Loucy (cell line): ENCODE measurements around the gene NSD2.

Source experiments
- H2AFZ ChIP-seq: fragments of 200-600 bp; sonication (generic); 2 replicates; pipeline ENCODE4 v1.6.0; 2016; ENCODE audit warnings: antibody characterized with exemption, mild to moderate bottlenecking, low read length, moderate library complexity
- H3F3A ChIP-seq: fragments of 200-600 bp; 2 replicates; pipeline ENCODE4 v1.6.0; 2016; ENCODE audit warnings: antibody characterized with exemption, low read depth, mild to moderate bottlenecking
- H3K27me3 ChIP-seq: fragments of 200-600 bp; sonication (generic); 2 replicates; pipeline ENCODE4 v1.6.1; 2014; ENCODE audit warnings: low read length, mild to moderate bottlenecking; ENCODE audit not compliant: insufficient read depth, poor library complexity, severe bottlenecking
- H3K36me3 ChIP-seq: fragments of 200-600 bp; sonication (generic); 2 replicates; pipeline ENCODE4 v1.6.1; 2016; ENCODE audit warnings: low read length; ENCODE audit not compliant: insufficient read depth
- H3K4me1 ChIP-seq: fragments of 200-600 bp; sonication (generic); 2 replicates; pipeline ENCODE4 v1.5.1; 2014; ENCODE audit warnings: low read length, mild to moderate bottlenecking; ENCODE audit not compliant: insufficient read depth, poor library complexity, severe bottlenecking
- H3K4me2 ChIP-seq: fragments of 200-600 bp; sonication (generic); 2 replicates; pipeline ENCODE4 v1.6.0; 2014; ENCODE audit warnings: antibody characterized with exemption, low read length, low read depth, mild to moderate bottlenecking; ENCODE audit not compliant: poor library complexity, severe bottlenecking
- H3K4me3 ChIP-seq: fragments of 200-600 bp; sonication (generic); 2 replicates; pipeline ENCODE4 v1.5.1; 2014; ENCODE audit warnings: low read length, mild to moderate bottlenecking, mixed read lengths; ENCODE audit not compliant: poor library complexity, severe bottlenecking
- H3K79me2 ChIP-seq: fragments of 200-600 bp; sonication (generic); 2 replicates; pipeline ENCODE4 v1.6.1; 2014; ENCODE audit warnings: low read length; ENCODE audit not compliant: insufficient read depth
- H3K9ac ChIP-seq: fragments of 200-600 bp; sonication (generic); 2 replicates; pipeline ENCODE4 v1.6.0; 2014; ENCODE audit warnings: mild to moderate bottlenecking, low read depth, low read length, moderate library complexity; ENCODE audit not compliant: poor library complexity, severe bottlenecking
- H3K9me2 ChIP-seq: fragments of 200-600 bp; sonication (generic); replicated peaks from 2 replicates; pipeline ENCODE4 v1.6.1; 2016; ENCODE audit warnings: low read depth, low read length, mixed read lengths
- H3K9me3 ChIP-seq: fragments of 200-600 bp; sonication (generic); 2 replicates; pipeline ENCODE4 v1.6.1; 2014; ENCODE audit warnings: mild to moderate bottlenecking, antibody characterized with exemption, low read length, low read depth; ENCODE audit not compliant: insufficient read depth
- H4K20me1 ChIP-seq: fragments of 200-600 bp; sonication (generic); 2 replicates; pipeline ENCODE4 v1.6.0; 2014; ENCODE audit warnings: antibody characterized with exemption, low read length, mild to moderate bottlenecking; ENCODE audit not compliant: insufficient read depth, poor library complexity, severe bottlenecking
- EZH2phosphoT487 ChIP-seq: fragments of 200-600 bp; IDR thresholded peaks from 2 replicates; pipeline ENCODE4 v1.6.1; 2018; ENCODE audit warnings: antibody characterized with exemption, mild to moderate bottlenecking, moderate library complexity, borderline replicate concordance
- TF ChIP-seq, protein P1 (sequence below): fragments of 200-600 bp; sonication (generic); conservative IDR thresholded peaks from 2 replicates; pipeline ENCODE4 v1.5.1; 2014; ENCODE audit warnings: mild to moderate bottlenecking, antibody characterized with exemption, low read length

Gene NSD2

DNA sequence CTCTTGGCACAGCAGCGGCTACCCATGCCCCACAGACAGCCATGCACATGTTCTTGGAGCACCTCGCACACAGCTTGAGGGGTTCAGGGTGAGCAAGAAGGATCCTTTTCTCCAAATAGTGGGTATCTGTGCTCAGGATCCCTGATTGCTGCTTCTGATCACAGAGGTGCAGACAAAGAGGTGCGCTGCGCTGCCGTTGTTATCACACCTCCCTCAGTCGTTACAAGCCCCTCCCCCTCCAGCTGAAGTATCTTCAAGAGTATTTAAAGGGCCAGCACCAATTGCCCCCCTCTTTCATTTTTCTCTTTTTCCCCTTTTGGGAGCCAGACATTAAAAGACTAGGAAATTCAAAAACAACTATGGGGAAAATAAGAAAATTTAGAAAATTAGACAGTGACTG is 93.2 kb downstream of the NSD2 start:
- H3K4me3 ChIP-seq: no peak overlapping the region
- H3K4me2 ChIP-seq: no peak overlapping the region
- H3K36me3 ChIP-seq: peaks cover 89% of the 10 kb centered on the region
- no peaks in the 10 kb centered on the region for H4K20me1 ChIP-seq
- H3K27me3 ChIP-seq: no peaks in the 10 kb centered on the region
- no peak overlapping the region for H2AFZ ChIP-seq
- H3K9me2 ChIP-seq: no peaks in the 10 kb centered on the region
- no peaks in the 10 kb centered on the region for H3K4me1 ChIP-seq
- H3K79me2 ChIP-seq: no peaks in the 10 kb centered on the region
- H3F3A ChIP-seq: no peaks in the 10 kb centered on the region
- no peak overlapping the region for H3K9ac ChIP-seq
- TF ChIP-seq, protein P1, sequence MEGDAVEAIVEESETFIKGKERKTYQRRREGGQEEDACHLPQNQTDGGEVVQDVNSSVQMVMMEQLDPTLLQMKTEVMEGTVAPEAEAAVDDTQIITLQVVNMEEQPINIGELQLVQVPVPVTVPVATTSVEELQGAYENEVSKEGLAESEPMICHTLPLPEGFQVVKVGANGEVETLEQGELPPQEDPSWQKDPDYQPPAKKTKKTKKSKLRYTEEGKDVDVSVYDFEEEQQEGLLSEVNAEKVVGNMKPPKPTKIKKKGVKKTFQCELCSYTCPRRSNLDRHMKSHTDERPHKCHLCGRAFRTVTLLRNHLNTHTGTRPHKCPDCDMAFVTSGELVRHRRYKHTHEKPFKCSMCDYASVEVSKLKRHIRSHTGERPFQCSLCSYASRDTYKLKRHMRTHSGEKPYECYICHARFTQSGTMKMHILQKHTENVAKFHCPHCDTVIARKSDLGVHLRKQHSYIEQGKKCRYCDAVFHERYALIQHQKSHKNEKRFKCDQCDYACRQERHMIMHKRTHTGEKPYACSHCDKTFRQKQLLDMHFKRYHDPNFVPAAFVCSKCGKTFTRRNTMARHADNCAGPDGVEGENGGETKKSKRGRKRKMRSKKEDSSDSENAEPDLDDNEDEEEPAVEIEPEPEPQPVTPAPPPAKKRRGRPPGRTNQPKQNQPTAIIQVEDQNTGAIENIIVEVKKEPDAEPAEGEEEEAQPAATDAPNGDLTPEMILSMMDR: no peak
- TF ChIP-seq EZH2phosphoT487: no peak
- no peaks in the 10 kb centered on the region for H3K9me3 ChIP-seq

DNA sequence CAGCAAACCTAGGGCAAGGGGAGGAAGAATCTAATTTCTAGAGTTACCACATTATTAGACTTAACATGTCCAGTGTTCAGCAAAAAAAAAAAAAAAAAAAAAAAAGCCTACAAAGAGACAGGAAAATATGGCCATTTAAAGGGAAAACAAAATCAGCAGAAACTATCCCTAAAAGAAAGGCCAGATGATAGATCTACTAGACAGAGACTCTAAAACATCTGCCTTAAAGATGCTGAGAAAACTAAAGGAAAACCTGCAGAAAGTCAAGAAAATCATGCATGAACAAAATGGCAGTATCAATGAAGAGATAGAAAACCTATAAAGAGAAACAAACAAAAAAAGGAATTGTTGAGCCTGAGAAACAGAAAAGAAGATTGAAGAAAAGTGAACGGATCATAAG is 93.8 kb downstream of the NSD2 start:
- H3K4me1 ChIP-seq: no peaks in the 10 kb centered on the region
- H3K27me3 ChIP-seq: no peaks in the 10 kb centered on the region
- no peak overlapping the region for H3K9ac ChIP-seq
- H3K9me3 ChIP-seq: no peaks in the 10 kb centered on the region
- no peak overlapping the region for H3K4me2 ChIP-seq
- no peaks in the 10 kb centered on the region for H3F3A ChIP-seq
- no peak overlapping the region for H2AFZ ChIP-seq
- TF ChIP-seq, protein P1: no peak
- TF ChIP-seq EZH2phosphoT487: no peak
- no peaks in the 10 kb centered on the region for H3K79me2 ChIP-seq
- H3K36me3 ChIP-seq: peaks cover 89% of the 10 kb centered on the region
- no peaks in the 10 kb centered on the region for H4K20me1 ChIP-seq
- H3K4me3 ChIP-seq: no peak overlapping the region
- H3K9me2 ChIP-seq: no peaks in the 10 kb centered on the region

DNA sequence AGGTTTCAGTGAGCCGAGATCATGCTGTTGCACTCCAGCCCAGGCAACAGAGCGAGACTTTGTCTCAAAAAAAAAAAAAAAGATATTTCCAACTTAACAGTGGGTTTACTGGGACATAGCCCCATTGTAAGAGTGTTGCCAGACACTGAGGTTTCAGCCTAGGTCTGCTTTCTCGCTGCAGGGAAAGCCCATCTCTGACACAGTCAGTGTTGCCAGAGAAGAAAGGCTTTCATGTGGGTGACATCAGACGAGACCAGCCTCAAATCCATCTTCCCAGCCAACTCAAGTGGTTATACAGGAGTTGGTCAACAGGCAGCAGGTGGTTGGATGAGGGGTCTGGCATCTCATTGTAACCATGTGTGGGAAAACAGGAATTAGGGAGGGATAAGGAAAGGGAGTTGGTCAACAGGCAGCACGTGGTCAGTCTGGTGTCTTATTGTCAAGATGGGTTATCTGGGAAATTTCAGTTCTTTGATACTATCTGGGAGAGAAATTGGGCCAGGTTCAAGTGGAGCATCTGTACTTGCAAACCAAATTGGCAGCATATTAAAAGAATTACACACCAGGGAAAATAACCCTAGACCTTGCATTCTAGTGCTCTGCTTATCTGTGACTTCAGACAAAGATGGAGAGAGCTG is 96.4 kb downstream of the NSD2 start:
- Histone ChIP-seq H3K4me3 (no peak overlapping the region), H3K9me3 (no peaks in the 10 kb centered on the region), H4K20me1 (no peaks in the 10 kb centered on the region), H3K79me2 (no peaks in the 10 kb centered on the region), H3K4me1 (no peaks in the 10 kb centered on the region), H3K27me3 (no peaks in the 10 kb centered on the region), H3F3A (no peaks in the 10 kb centered on the region), H3K9ac (no peak overlapping the region), H3K4me2 (no peak overlapping the region), H2AFZ (no peak overlapping the region), H3K36me3 (peaks cover 88% of the 10 kb centered on the region), H3K9me2 (no peaks in the 10 kb centered on the region)
- TF ChIP-seq EZH2phosphoT487: no peak
- TF ChIP-seq, protein P1: no peak
